GM19351 (cell line): Measurements from ENCODE around the gene SLX4.
"Not testable (repeated sequence)": the region's sequence is repeated elsewhere in the genome, so short reads cannot be mapped to it uniquely, and the experiment has no call there.

Experiments used
- ATAC-seq: cut with Tn5 transposase; IDR thresholded peaks from one replicate; pipeline ENCODE4 v1.9.1; 2021; ENCODE audit warnings: mild to moderate bottlenecking, moderate library complexity; ENCODE audit not compliant: unreplicated experiment

SLX4 gene

GRCh38 chr16:3641801-3642396, 30.5 kb upstream of the SLX4 start:
- no peak for ATAC-seq

GRCh38 chr16:3640632-3641501, 29.5 kb upstream of the SLX4 start:
- ATAC-seq: no peak

- no peak for ATAC-seq
These were observed 28.8 kb upstream of the SLX4 start for GRCh38 chr16:3640207-3640606.

GRCh38 chr16:3638916-3639644, 27.7 kb upstream of the SLX4 start:
- no peak for ATAC-seq

- ATAC-seq: no peak
These were observed 26.0 kb upstream of the SLX4 start for GRCh38 chr16:3637371-3637923.

GRCh38 chr16:3625911-3626732, 14.7 kb upstream of the SLX4 start:
- ATAC-seq: peak; percentile 57

- no peak for ATAC-seq
These were observed 13.9 kb upstream of the SLX4 start for GRCh38 chr16:3625331-3625730.

GRCh38 chr16:3623642-3624041, 12.2 kb upstream of the SLX4 start:
- ATAC-seq: no peak

- no peak for ATAC-seq
These were observed 7.3 kb upstream of the SLX4 start for GRCh38 chr16:3618769-3619141.

- ATAC-seq: no peak
These were observed 1.4 kb upstream of the SLX4 start for GRCh38 chr16:3612510-3613466.

GRCh38 chr16:3610698-3611145, 684 bp downstream of the SLX4 start:
- ATAC-seq: peak; percentile 10

GRCh38 chr16:3609895-3610697, 1.3 kb downstream of the SLX4 start:
- no peak for ATAC-seq

GRCh38 chr16:3608976-3609375, 2.4 kb downstream of the SLX4 start:
- not testable (repeated sequence) for ATAC-seq

- no peak for ATAC-seq
These were observed 3.3 kb downstream of the SLX4 start for GRCh38 chr16:3608069-3608468.

GRCh38 chr16:3607634-3608033, 3.8 kb downstream of the SLX4 start:
- no peak for ATAC-seq

- ATAC-seq: no peak
These were observed 4.2 kb downstream of the SLX4 start for GRCh38 chr16:3607161-3607560.

- ATAC-seq: no peak
These were observed 5.0 kb downstream of the SLX4 start for GRCh38 chr16:3606441-3606840.

GRCh38 chr16:3602320-3602653, 9.1 kb downstream of the SLX4 start:
- no peak for ATAC-seq
